GM21786 (cell line): ENCODE data around the gene KIAA1143.
A peak's percentile ranks its signal among the peaks of the same experiment; 100 is the strongest.

Experiments
- ATAC-seq: cut with Tn5 transposase; IDR thresholded peaks from one replicate; pipeline ENCODE4 v1.9.1; 2021; ENCODE audit not compliant: unreplicated experiment

KIAA1143 gene

GRCh38 chr3:44761424-44762169 is at the start of gene KIAA1143, which contains the start of gene KIF15:
Gene KIAA1143, minus strand, starts transcription at chr3:44761619. Its CDS starts 17 bp downstream, at chr3:44761602.
Gene KIF15, plus strand, starts transcription at chr3:44761794. Its CDS starts 72 bp downstream, at chr3:44761866.
- peak; percentile 86 for ATAC-seq

GRCh38 chr3:44805960-44806359 is 44.5 kb upstream of the KIAA1143 start:
- ATAC-seq = no peak

GRCh38 chr3:44803298-44803697 is 41.9 kb upstream of the KIAA1143 start:
- ATAC-seq = peak; percentile 66

- no peak for ATAC-seq
Observed at GRCh38 chr3:44802011-44802410, 40.6 kb upstream of the KIAA1143 start.

GRCh38 chr3:44795197-44795596 is 33.8 kb upstream of the KIAA1143 start:
- ATAC-seq = no peak

GRCh38 chr3:44782891-44783290 is 21.5 kb upstream of the KIAA1143 start:
- ATAC-seq = no peak

- no peak for ATAC-seq
Observed at GRCh38 chr3:44772099-44772442, 10.7 kb upstream of the KIAA1143 start.

GRCh38 chr3:44771424-44772098 is 10.1 kb upstream of the KIAA1143 start:
- ATAC-seq = no peak

GRCh38 chr3:44764248-44764647 is 2.8 kb upstream of the KIAA1143 start:
- no peak for ATAC-seq

GRCh38 chr3:44762690-44763089 is 1.3 kb upstream of the KIAA1143 start:
- no peak for ATAC-seq

- ATAC-seq = no peak
Observed at GRCh38 chr3:44762170-44762677, 805 bp upstream of the KIAA1143 start.

- ATAC-seq = no peak
Observed at GRCh38 chr3:44761101-44761423, 357 bp downstream of the KIAA1143 start.

- no peak for ATAC-seq
Observed at GRCh38 chr3:44734646-44735168, 26.7 kb downstream of the KIAA1143 start.

- peak; percentile 88 for ATAC-seq
Observed at GRCh38 chr3:44729384-44729910, 32.0 kb downstream of the KIAA1143 start, which contains the start of gene ZNF501. Gene ZNF501, plus strand, starts transcription at chr3:44729635. Its CDS starts 4,787 bp downstream, at chr3:44734422.

GRCh38 chr3:44722103-44722401 is 39.4 kb downstream of the KIAA1143 start:
- ATAC-seq = no peak

GRCh38 chr3:44721231-44722102 is 40.0 kb downstream of the KIAA1143 start:
- ATAC-seq = no peak

- peak; percentile 56 for ATAC-seq
Observed at GRCh38 chr3:44712455-44713075, 48.9 kb downstream of the KIAA1143 start, which contains the start of gene ZNF502. Gene ZNF502, plus strand, starts transcription at chr3:44712660. Its CDS starts 7,602 bp downstream, at chr3:44720262.
